ENCODE measurements around the gene DAAM1. TPM values are rescaled to one million over a fixed set of nuclear protein-coding genes. Genes with fewer than 3 reads are reported as not detected.

The DAAM1 gene
- total and polyA plus RNA-seq, 3 experiments from 2014 or later, result 9.3 to 14.4 (median 12.3) TPM

GRCh38 chr14:59228421-59228820, 40.0 kb downstream of the DAAM1 start:
- H3K27me3 Mint-ChIP-seq, result no peaks in the 10 kb centered on the region
- no peaks in the 10 kb centered on the region for H3K9me3 Mint-ChIP-seq
- H3K27ac Mint-ChIP-seq, result peak overlapping the region in 1 of 8 donors; percentile 40
- Histone ChIP-seq H3K36me3 (ENCODE audit: insufficient read depth, low read length) (no peaks in the 10 kb centered on the region), H3K4me3 (ENCODE audit: low read length) (no peak overlapping the region), H3K27me3 (ENCODE audit: insufficient read depth, low read length, poor library complexity, severe bottlenecking) (no peaks in the 10 kb centered on the region), H3K4me1 (ENCODE audit: insufficient read depth, low read length) (peaks cover 11% of the 10 kb centered on the region), H3K27ac (ENCODE audit: low read depth, low read length) (no peak overlapping the region), H3K9me3 (ENCODE audit: low read length) (no peaks in the 10 kb centered on the region)
- H3K36me3 Mint-ChIP-seq, result peaks cover 0 to 2% (median 0%) of the 10 kb centered on the region in 3 donors
- no peak for DNase-seq
- CTCF ChIA-PET, result no interaction called here
- peaks cover 20 to 27% (median 24%) of the 10 kb centered on the region in 3 donors for H3K4me1 Mint-ChIP-seq
- no peak overlapping the region for H3K4me3 Mint-ChIP-seq
- POLR2A ChIA-PET, result no interaction called here

- Histone ChIP-seq H3K9me3 (ENCODE audit: low read length) (no peaks in the 10 kb centered on the region), H3K27me3 (ENCODE audit: insufficient read depth, low read length, poor library complexity, severe bottlenecking) (no peaks in the 10 kb centered on the region), H3K27ac (ENCODE audit: low read depth, low read length) (no peak overlapping the region), H3K36me3 (ENCODE audit: insufficient read depth, low read length) (no peaks in the 10 kb centered on the region), H3K4me1 (ENCODE audit: insufficient read depth, low read length) (peaks cover 11% of the 10 kb centered on the region), H3K4me3 (ENCODE audit: low read length) (no peak overlapping the region)
- peak overlapping the region in 1 of 7 donors; percentile 40 for H3K4me3 Mint-ChIP-seq
- peaks cover 0 to 2% of the 10 kb centered on the region in 2 donors for H3K27me3 Mint-ChIP-seq
- POLR2A ChIA-PET, result no interaction called here
- DNase-seq, result peak in 1 of 5 donors; percentile 3
- peak overlapping the region in 2 of 8 donors; percentile 5 to 61 for H3K27ac Mint-ChIP-seq
- CTCF ChIA-PET, result no interaction called here
- H3K4me1 Mint-ChIP-seq, result peaks cover 22 to 34% (median 32%) of the 10 kb centered on the region in 3 donors
- H3K9me3 Mint-ChIP-seq, result no peaks in the 10 kb centered on the region
- H3K36me3 Mint-ChIP-seq, result peaks cover 0 to 4% (median 2%) of the 10 kb centered on the region in 3 donors
These were observed 41.4 kb downstream of the DAAM1 start for GRCh38 chr14:59229653-59230406.

DNA sequence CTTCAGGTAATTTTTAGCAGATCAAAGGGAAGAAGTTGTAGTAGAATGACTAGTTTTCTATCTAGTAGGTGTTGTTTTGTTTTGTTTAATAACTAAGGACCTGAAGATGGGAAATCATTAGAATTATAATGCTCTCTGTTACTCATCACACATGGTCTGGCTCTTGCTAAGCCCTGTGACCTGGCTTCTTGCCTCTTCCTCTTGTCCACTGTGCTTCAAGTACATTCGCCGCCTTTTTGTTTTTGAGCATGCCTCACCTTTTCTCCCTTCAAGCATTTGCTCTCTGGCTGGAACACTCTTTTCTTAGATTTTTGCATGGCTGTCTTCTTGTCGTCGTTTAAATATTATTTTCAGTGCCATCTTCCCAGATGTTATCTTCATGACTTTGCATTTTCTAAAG, 47.7 kb downstream of the DAAM1 start:
- H3K9me3 ChIP-seq (ENCODE audit: low read length), result no peaks in the 10 kb centered on the region
- POLR2A ChIA-PET, result no interaction called here
- no peak overlapping the region for H3K27ac Mint-ChIP-seq
- H3K27ac ChIP-seq (ENCODE audit: low read depth, low read length), result no peak overlapping the region
- H3K27me3 ChIP-seq (ENCODE audit: insufficient read depth, low read length, poor library complexity, severe bottlenecking), result no peaks in the 10 kb centered on the region
- DNase-seq, result no peak
- H3K36me3 Mint-ChIP-seq, result peaks cover 0 to 12% (median 2%) of the 10 kb centered on the region in 3 donors
- CTCF ChIA-PET, result no interaction called here
- H3K4me3 Mint-ChIP-seq, result no peak overlapping the region
- H3K4me1 Mint-ChIP-seq, result peaks cover 4 to 21% (median 12%) of the 10 kb centered on the region in 3 donors
- peaks cover 0 to 2% of the 10 kb centered on the region in 2 donors for H3K27me3 Mint-ChIP-seq
- H3K36me3 ChIP-seq (ENCODE audit: insufficient read depth, low read length), result no peaks in the 10 kb centered on the region
- H3K4me1 ChIP-seq (ENCODE audit: insufficient read depth, low read length), result no peaks in the 10 kb centered on the region
- no peaks in the 10 kb centered on the region for H3K9me3 Mint-ChIP-seq
- no peak overlapping the region for H3K4me3 ChIP-seq (ENCODE audit: low read length)

- H3K27ac ChIP-seq (ENCODE audit: low read depth, low read length), result no peak overlapping the region
- H3K4me1 ChIP-seq (ENCODE audit: insufficient read depth, low read length), result no peaks in the 10 kb centered on the region
- ChIA-PET POLR2A (no interaction called here), CTCF (no interaction called here)
- no peaks in the 10 kb centered on the region for H3K36me3 ChIP-seq (ENCODE audit: insufficient read depth, low read length)
- Mint-ChIP-seq H3K27me3 (peaks cover 0 to 2% of the 10 kb centered on the region in 2 donors), H3K36me3 (peaks cover 0 to 12% (median 0%) of the 10 kb centered on the region in 3 donors), H3K9me3 (no peaks in the 10 kb centered on the region), H3K4me3 (no peak overlapping the region), H3K4me1 (peaks cover 4 to 21% (median 6%) of the 10 kb centered on the region in 3 donors), H3K27ac (peak overlapping the region in 1 of 8 donors; percentile 27)
- no peaks in the 10 kb centered on the region for H3K9me3 ChIP-seq (ENCODE audit: low read length)
- DNase-seq, result no peak
- H3K27me3 ChIP-seq (ENCODE audit: insufficient read depth, low read length, poor library complexity, severe bottlenecking), result no peaks in the 10 kb centered on the region
- no peak overlapping the region for H3K4me3 ChIP-seq (ENCODE audit: low read length)
These were observed 49.7 kb downstream of the DAAM1 start for GRCh38 chr14:59238216-59238615.

GRCh38 chr14:59239022-59239421, 50.6 kb downstream of the DAAM1 start:
- no peaks in the 10 kb centered on the region for H3K9me3 Mint-ChIP-seq
- H3K9me3 ChIP-seq (ENCODE audit: low read length), result no peaks in the 10 kb centered on the region
- POLR2A ChIA-PET, result no interaction called here
- H3K4me3 Mint-ChIP-seq, result no peak overlapping the region
- H3K4me1 Mint-ChIP-seq, result peaks cover 0 to 18% (median 2%) of the 10 kb centered on the region in 3 donors
- CTCF ChIA-PET, result no interaction called here
- no peak overlapping the region for H3K27ac Mint-ChIP-seq
- H3K27ac ChIP-seq (ENCODE audit: low read depth, low read length), result no peak overlapping the region
- no peak overlapping the region for H3K4me3 ChIP-seq (ENCODE audit: low read length)
- no peak for DNase-seq
- no peaks in the 10 kb centered on the region for H3K36me3 ChIP-seq (ENCODE audit: insufficient read depth, low read length)
- no peaks in the 10 kb centered on the region for H3K4me1 ChIP-seq (ENCODE audit: insufficient read depth, low read length)
- no peaks in the 10 kb centered on the region for H3K27me3 ChIP-seq (ENCODE audit: insufficient read depth, low read length, poor library complexity, severe bottlenecking)
- peaks cover 0 to 2% of the 10 kb centered on the region in 2 donors for H3K27me3 Mint-ChIP-seq
- peaks cover 0 to 12% (median 4%) of the 10 kb centered on the region in 3 donors for H3K36me3 Mint-ChIP-seq

- H3K27ac ChIP-seq (ENCODE audit: low read depth, low read length), result no peak overlapping the region
- no peak overlapping the region for H3K4me3 Mint-ChIP-seq
- ChIA-PET POLR2A (no interaction called here), CTCF (no interaction called here)
- H3K4me1 ChIP-seq (ENCODE audit: insufficient read depth, low read length), result no peaks in the 10 kb centered on the region
- H3K9me3 ChIP-seq (ENCODE audit: low read length), result no peaks in the 10 kb centered on the region
- H3K27me3 Mint-ChIP-seq, result no peaks in the 10 kb centered on the region
- peaks cover 0 to 4% (median 4%) of the 10 kb centered on the region in 3 donors for H3K36me3 Mint-ChIP-seq
- no peaks in the 10 kb centered on the region for H3K36me3 ChIP-seq (ENCODE audit: insufficient read depth, low read length)
- no peak overlapping the region for H3K4me3 ChIP-seq (ENCODE audit: low read length)
- H3K27me3 ChIP-seq (ENCODE audit: insufficient read depth, low read length, poor library complexity, severe bottlenecking), result no peaks in the 10 kb centered on the region
- peaks cover 0 to 16% (median 2%) of the 10 kb centered on the region in 3 donors for H3K4me1 Mint-ChIP-seq
- no peaks in the 10 kb centered on the region for H3K9me3 Mint-ChIP-seq
- peak overlapping the region in 1 of 8 donors; percentile 22 for H3K27ac Mint-ChIP-seq
- DNase-seq, result no peak
These were observed 51.9 kb downstream of the DAAM1 start for GRCh38 chr14:59240356-59240755.

- no peaks in the 10 kb centered on the region for H3K9me3 ChIP-seq (ENCODE audit: low read length)
- CTCF ChIA-PET, result no interaction called here
- H3K36me3 ChIP-seq (ENCODE audit: insufficient read depth, low read length), result no peaks in the 10 kb centered on the region
- H3K27me3 Mint-ChIP-seq, result no peaks in the 10 kb centered on the region
- DNase-seq, result no peak
- no peak overlapping the region for H3K27ac ChIP-seq (ENCODE audit: low read depth, low read length)
- no peaks in the 10 kb centered on the region for H3K27me3 ChIP-seq (ENCODE audit: insufficient read depth, low read length, poor library complexity, severe bottlenecking)
- no peak overlapping the region for H3K4me3 ChIP-seq (ENCODE audit: low read length)
- H3K9me3 Mint-ChIP-seq, result no peaks in the 10 kb centered on the region
- POLR2A ChIA-PET, result no interaction called here
- no peaks in the 10 kb centered on the region for H3K4me1 ChIP-seq (ENCODE audit: insufficient read depth, low read length)
- H3K4me3 Mint-ChIP-seq, result no peak overlapping the region
- H3K36me3 Mint-ChIP-seq, result peaks cover 0 to 5% (median 0%) of the 10 kb centered on the region in 3 donors
- peak overlapping the region in 1 of 8 donors; percentile 46 for H3K27ac Mint-ChIP-seq
- peaks cover 0 to 22% (median 7%) of the 10 kb centered on the region in 3 donors for H3K4me1 Mint-ChIP-seq
These were observed 52.7 kb downstream of the DAAM1 start for GRCh38 chr14:59241121-59241520.

GRCh38 chr14:59243174-59243573, 54.7 kb downstream of the DAAM1 start:
- Mint-ChIP-seq H3K4me3 (no peak overlapping the region), H3K36me3 (peaks cover 0 to 6% (median 0%) of the 10 kb centered on the region in 3 donors), H3K27me3 (no peaks in the 10 kb centered on the region), H3K4me1 (peaks cover 0 to 22% (median 10%) of the 10 kb centered on the region in 3 donors), H3K27ac (no peak overlapping the region), H3K9me3 (no peaks in the 10 kb centered on the region)
- H3K4me1 ChIP-seq (ENCODE audit: insufficient read depth, low read length), result no peaks in the 10 kb centered on the region
- H3K4me3 ChIP-seq (ENCODE audit: low read length), result no peak overlapping the region
- ChIA-PET CTCF (no interaction called here), POLR2A (no interaction called here)
- no peaks in the 10 kb centered on the region for H3K9me3 ChIP-seq (ENCODE audit: low read length)
- no peak for DNase-seq
- H3K27me3 ChIP-seq (ENCODE audit: insufficient read depth, low read length, poor library complexity, severe bottlenecking), result no peaks in the 10 kb centered on the region
- no peaks in the 10 kb centered on the region for H3K36me3 ChIP-seq (ENCODE audit: insufficient read depth, low read length)
- H3K27ac ChIP-seq (ENCODE audit: low read depth, low read length), result no peak overlapping the region
